Measurements from ENCODE around the gene TTC39C.

Gene TTC39C

GRCh38 chr18:24173997-24174396, 159.4 kb downstream of the TTC39C start:
- ChIA-PET POLR2A (no interaction called here), CTCF (interaction anchor here (0.6 to 0.8 kb wide), 2 partner anchors 9 to 62 kb away, joined by 3 read pairs; no protein-coding TSS in a partner anchor)
- no peak overlapping the region for H3K4me3 ChIP-seq (ENCODE audit: low read depth, low read length)
- DNase-seq (ENCODE audit: low read depth, low spot score) = no peak
- no peak for TF ChIP-seq CTCF (IDR thresholded peaks at IDR 0.05; ENCODE audit: insufficient read depth, low read length, missing control alignments)

GRCh38 chr18:24176727-24177416, 162.3 kb downstream of the TTC39C start:
- peak; percentile 80 for TF ChIP-seq CTCF (IDR thresholded peaks at IDR 0.05; ENCODE audit: insufficient read depth, low read length, missing control alignments)
- ChIA-PET CTCF (interaction anchor here (0.6 to 5.1 kb wide), 36 partner anchors 8 to 320 kb away, joined by 3 to 79 read pairs (median 4); no protein-coding TSS in a partner anchor), POLR2A (interaction anchor here (0.5 to 1.2 kb wide), 2 partner anchors 38 to 625 kb away, joined by 3 to 4 read pairs; partner anchors contain the start of gene CABYR)
- no peak overlapping the region for H3K4me3 ChIP-seq (ENCODE audit: low read depth, low read length)
- no peak for DNase-seq (ENCODE audit: low read depth, low spot score)

- no peak for DNase-seq (ENCODE audit: low read depth, low spot score)
- H3K4me3 ChIP-seq (ENCODE audit: low read depth, low read length) = no peak overlapping the region
- CTCF ChIA-PET = interaction anchor here (0.8 to 5.1 kb wide), 12 partner anchors 7 to 312 kb away, joined by 3 to 79 read pairs (median 16); no protein-coding TSS in a partner anchor
- POLR2A ChIA-PET = interaction anchor here (0.5 to 1.2 kb wide), 2 partner anchors 39 to 626 kb away, joined by 3 to 4 read pairs; partner anchors contain the start of gene CABYR
- no peak for TF ChIP-seq CTCF (IDR thresholded peaks at IDR 0.05; ENCODE audit: insufficient read depth, low read length, missing control alignments)
Observed at GRCh38 chr18:24177499-24178133, 163.1 kb downstream of the TTC39C start.

- DNase-seq (ENCODE audit: low read depth, low spot score) = no peak
- no peak for TF ChIP-seq CTCF (IDR thresholded peaks at IDR 0.05; ENCODE audit: insufficient read depth, low read length, missing control alignments)
- no peak overlapping the region for H3K4me3 ChIP-seq (ENCODE audit: low read depth, low read length)
- POLR2A ChIA-PET = no interaction called here
- CTCF ChIA-PET = interaction anchor here (1.0 to 5.1 kb wide), 3 partner anchors 10 to 310 kb away, joined by 3 to 79 read pairs (median 52); no protein-coding TSS in a partner anchor
Observed at GRCh38 chr18:24180048-24180447, 165.5 kb downstream of the TTC39C start.

GRCh38 chr18:24181806-24182205, 167.3 kb downstream of the TTC39C start:
- DNase-seq (ENCODE audit: low read depth, low spot score) = no peak
- ChIA-PET CTCF (interaction anchor here (1.1 to 1.4 kb wide), 2 partner anchors 16 to 17 kb away, joined by 3 read pairs; no protein-coding TSS in a partner anchor), POLR2A (interaction anchor here (0.6 to 0.8 kb wide), 2 partner anchors 43 to 92 kb away, joined by 3 read pairs; partner anchors contain the start of gene CABYR)
- no peak for TF ChIP-seq CTCF (IDR thresholded peaks at IDR 0.05; ENCODE audit: insufficient read depth, low read length, missing control alignments)
- H3K4me3 ChIP-seq (ENCODE audit: low read depth, low read length) = no peak overlapping the region

All from AG04449 (cell line).